HL-60/S4 treated with phorbol 12-myristate 13-acetate at 8.2 ng/mL for 4 days and 3 days (cell line): ENCODE measurements around the gene USP6NL.
"Not testable (repeated sequence)": the region's sequence is repeated elsewhere in the genome, so short reads cannot be mapped to it uniquely, and the experiment has no call there.

Source experiments
- in situ Hi-C: fragments of 300-500 bp; cut with MboI; formaldehyde crosslinking; loops from 2 replicates; pipeline ENCODE4 v1.15.0; 2022; ENCODE audit warnings: low sequenced_read_pairs

The USP6NL gene

DNA sequence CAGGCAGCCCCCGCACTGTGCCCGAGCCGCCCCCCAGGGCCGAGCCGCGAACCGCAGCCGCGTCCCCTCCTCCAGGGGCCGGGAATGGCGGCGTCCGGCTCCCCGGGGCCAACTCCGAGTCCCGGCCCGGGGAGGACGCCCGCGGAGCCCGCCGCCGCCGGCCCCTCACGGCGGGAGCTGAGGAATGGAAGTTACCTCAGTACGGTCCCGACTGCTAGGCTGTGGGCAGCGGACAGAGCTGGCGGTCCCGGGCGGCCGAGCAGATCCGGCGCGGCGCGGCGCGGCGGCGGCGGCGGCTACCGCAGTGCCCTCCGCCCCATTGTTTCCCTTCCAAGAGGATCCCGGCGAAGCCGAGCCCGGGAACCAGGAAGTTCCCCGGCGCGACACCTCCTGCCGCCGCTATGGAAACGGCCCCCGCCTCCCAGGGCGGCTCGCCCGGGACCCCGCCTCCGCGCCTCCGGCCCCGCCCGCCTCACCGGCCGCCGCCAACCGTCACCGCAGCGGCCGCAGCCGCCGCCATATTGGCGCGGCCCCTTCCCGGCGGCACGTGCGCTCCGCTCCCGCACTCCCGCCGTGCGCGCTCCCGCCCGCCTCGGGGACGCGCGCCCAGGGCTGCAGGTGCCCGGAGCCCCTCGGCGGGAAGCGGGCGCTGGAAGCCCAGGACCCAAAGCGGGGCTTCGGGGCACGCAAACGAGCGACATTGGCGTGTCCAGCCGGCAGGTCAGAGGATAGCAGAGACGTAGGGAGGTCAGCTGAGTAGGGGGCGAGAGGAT lies at the start of gene USP6NL:
Gene USP6NL, minus strand, starts transcription at position 403 of the 773 bp plus-strand sequence. CDS start 14,016 bp downstream, outside the sequence.
- in situ Hi-C loops, result no loop called here

DNA sequence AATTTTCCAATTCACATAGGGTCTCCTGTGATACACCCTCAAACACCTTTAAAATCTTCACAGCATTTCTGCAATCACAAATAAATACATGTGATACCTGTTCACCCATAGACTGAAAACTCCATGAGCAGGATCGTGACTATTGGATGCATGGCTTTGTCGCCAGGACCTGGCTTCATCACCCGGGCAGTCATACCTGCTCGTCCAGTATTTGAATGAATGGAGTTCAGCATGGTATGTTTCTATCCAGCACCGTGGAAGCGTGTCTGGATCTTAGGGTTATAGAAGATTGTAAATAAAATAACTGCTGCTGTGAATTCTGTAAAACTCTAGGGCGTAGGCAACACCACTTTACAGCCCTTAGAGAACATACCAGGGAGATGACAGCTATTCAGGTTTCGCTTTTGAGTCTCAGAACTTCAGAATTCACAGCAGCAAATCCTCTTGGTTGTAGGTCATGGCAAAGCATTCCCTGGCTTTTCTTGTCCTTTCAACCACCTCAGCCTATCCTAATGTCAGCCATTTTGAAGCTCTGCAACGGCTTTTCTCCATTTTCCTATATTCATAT lies 47.4 kb upstream of the USP6NL start:
- in situ Hi-C loops, result no loop called here

DNA sequence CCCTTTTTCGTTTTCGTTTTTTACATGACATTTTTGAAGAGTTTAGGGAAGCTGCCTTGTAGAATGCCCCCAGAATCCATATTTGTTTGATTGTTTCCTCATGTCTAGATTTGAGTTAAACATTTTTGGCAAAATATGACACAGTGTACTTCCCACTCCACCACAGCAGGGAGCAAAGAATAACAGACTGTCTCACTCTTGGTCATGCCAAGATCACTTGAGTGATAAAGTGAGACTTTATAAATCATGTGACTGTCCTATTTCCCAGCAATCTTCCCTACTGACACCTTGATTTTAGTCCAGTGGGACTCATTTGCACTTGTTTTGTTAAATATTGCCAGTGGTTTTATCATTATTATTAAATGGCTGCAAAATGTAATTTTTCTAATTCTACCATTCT lies 44.4 kb upstream of the USP6NL start:
- in situ Hi-C loops, result no loop called here

DNA sequence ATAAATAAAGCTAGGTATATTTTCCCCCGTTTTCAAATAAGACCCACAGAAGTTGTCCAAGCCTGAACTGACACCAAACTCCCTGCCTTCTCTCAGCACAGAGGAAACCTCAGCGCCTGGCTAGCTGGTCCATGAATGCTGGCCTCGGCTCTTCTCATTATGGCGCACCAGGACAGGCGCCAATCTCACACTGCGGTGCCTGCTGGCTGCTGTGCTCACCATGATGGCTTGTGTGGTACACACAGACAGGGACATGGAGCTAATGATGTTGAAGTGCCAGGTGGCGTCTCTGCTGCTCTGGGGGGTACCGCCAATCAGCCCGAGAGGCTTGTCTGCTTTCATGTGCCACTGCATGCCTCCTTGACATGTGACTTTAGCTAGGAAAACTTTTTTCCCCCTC lies 43.2 kb upstream of the USP6NL start:
- in situ Hi-C loops, result no loop called here

DNA sequence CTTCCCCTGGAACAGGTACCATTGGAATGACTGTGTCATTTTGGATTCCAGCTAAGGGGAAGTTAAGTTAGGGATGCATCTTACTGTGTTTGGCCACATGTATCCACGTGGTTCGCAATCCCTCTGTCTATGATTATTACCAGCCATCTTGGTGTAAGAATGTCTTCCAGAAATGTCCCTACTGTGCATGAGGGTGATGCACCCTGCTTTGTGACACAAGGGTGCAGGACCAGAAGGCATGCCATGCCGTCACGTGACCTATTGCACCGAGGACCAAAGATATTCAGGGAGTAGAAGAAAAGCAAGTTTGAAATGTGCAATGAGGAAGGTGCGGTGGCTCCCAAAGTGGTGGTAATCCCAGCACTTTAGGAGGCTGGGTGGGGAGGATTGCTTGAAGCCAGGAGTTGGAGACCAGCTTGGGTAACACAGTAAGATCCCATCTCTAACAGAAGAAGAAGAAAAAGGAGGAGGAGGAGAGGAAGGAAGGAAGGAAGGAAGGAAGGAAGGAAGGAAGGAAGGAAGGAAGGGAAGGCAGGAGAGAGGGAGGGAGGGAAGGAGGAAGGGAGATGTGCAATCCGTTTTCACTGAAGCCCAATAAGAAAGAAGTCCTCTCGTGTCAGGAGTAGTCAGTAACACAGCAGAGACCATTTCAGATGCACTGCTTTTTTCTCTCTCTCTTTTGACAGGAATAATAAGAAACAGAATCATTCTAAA lies 42.5 kb upstream of the USP6NL start:
- in situ Hi-C loops, result no loop called here

DNA sequence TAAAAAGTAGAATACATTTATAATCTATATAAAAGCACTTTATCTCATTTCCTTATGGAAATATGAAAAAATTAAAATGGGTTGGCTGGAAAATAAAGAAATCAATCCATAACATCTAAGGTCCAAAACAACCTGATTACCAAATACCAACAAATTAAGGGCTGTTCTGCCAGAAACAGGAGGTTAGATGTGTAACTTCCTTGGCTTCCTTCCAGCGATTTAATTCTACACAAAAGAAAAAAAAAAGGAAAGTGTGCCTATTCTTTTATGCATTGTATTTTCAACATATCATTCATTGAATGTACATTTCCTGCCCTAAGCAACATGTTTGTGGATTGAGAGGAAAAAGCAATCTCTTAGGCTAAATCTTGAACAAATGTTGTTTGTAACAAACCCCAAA lies 36.2 kb upstream of the USP6NL start:
- in situ Hi-C loops, result no loop called here

DNA sequence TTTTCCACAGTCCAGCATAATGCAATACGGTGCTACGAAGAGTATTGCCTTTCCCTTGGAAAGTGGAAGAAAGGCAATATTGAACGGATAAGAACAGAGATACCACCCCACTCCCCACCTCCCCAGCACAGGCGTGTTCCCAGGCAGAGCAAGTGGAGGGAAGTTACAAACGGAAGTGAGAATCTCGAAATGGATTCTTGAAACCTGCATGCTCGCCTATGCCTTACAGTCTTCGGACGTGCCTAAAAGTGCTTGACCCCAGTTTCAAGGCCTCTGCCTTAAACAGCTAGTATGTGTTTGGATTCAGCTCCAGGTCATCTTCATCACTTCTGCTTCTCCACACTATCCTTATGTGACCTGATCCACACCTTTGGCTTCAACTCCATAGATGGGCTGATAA lies 35.0 kb upstream of the USP6NL start:
- in situ Hi-C loops, result no loop called here

DNA sequence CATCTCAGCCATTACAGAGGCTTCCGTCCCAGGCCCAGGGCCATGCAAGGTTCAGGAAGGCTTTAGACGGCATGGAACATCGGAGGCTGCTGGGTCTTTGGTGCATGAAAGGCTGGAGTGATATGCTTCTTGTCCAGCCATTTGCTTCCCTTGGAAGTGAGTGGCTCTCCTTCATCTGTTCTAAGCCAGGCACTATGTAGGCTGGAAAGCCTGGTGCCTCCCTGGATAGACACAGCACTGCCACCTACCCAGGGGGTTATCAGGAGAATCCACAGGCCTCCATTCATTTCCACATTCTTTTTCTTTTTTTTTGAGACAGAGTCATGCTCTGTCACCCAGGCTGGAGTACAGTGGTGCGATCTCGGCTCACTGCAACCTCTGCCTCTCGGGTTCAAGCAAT lies 31.6 kb upstream of the USP6NL start:
- in situ Hi-C loops, result no loop called here

DNA sequence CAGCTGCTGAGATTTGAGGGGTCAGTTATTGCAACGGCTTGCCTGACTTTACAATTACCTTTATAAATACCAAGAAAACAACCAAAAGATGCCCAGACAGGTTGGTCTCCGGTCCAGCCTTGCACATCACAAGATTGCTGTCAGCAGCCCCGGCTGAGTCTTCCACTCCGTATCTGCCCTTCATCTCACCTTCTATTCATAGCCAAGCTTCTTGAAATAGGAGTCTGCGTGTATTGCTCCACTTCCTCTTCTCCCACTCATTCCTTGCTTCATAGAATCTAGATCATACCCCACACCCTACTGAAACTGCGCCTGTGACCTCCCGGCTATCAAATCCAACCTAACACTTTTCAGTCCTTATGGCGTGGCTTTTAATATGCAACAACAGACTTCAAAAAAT lies 31.1 kb upstream of the USP6NL start:
- in situ Hi-C loops, result no loop called here

DNA sequence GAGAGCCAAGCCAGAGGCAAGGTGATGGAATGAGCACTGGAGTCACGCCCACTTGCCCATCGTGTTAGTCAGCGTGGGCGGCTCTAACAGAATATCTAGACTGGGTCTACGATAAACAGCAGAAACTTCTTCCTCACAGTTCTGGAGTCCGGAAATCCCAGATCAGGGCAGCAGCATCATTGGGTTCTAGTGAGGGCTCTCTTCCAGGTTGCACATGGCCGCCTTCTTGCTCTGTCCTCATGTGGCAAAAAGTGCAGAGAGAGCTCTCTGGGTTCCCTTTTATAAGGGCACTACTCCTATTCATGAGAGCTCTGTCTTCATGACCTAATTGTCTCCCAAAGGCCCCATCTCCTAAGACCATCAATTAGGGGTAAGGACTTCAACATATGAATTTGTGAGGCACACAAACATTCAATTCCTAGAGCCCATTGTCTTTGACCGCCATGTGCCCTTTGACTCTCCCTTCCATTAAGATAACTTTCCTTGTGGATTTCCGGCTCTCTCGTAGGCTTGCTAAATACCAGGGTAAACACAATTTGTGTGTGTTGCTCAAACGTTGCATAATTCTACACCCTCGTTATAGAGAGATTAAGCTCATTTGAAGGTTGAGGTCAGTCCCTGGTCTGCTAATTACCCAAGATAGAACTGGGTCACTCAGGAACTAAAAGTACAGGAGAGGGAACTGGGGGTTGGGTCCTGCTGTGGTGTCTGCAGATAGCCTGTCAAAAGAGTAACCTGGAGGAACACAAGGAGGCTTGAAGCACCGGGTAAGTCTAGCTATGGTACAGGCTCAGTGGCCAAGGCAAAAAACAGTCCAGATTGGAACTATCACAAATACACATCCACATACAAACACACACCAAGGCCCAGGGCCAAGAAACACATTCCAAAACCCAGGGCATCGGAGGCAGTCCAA lies 28.7 kb upstream of the USP6NL start:
- in situ Hi-C loops, result no loop called here

DNA sequence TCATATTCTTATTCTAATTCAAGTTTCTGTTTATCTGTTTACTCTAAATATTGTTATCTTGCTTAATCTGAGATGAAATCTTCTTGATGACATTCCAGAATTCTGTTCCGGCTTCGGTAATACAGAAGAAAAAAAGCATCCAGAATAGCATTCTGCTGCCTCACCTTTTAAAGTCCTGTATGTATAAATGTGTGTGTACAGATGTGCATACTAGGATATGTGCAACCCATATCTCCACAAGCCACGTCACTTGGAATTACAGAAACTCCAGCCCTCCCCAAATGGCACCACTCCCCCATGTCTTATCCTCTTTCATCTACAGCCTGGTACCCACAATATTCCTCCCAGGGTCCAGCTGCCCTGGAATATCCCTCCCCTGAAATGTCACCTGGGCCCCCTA lies 27.9 kb upstream of the USP6NL start:
- in situ Hi-C loops, result no loop called here

DNA sequence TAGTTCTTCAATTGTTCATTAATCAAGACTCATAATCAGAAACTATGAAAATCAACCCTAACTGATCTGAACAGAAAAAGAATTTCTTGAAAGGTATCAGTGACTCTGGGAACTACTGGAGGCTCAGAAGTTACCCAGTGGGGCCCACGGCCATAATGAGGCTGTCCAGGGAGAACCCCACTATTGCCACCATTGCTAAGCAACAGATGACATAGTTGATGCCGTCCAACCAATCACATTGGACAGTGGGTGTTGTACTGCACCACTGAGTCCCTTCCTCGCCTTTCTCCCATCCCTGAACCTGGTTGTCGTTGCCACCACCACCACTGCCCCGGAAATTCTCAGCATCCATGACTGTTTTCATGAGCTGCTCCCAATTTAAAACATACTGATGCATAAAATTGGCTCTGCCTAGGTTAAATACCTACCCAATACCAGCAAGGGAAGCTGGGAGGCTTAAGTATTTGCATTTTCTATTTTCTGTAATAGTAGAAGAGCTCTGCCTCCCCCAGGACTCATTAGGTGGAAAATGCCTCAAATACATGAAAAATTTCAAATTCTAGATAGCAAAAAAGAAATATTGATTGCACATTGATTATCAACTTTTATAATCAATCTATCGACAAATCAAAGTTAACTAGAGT lies 26.7 kb upstream of the USP6NL start:
- in situ Hi-C loops, result no loop called here

DNA sequence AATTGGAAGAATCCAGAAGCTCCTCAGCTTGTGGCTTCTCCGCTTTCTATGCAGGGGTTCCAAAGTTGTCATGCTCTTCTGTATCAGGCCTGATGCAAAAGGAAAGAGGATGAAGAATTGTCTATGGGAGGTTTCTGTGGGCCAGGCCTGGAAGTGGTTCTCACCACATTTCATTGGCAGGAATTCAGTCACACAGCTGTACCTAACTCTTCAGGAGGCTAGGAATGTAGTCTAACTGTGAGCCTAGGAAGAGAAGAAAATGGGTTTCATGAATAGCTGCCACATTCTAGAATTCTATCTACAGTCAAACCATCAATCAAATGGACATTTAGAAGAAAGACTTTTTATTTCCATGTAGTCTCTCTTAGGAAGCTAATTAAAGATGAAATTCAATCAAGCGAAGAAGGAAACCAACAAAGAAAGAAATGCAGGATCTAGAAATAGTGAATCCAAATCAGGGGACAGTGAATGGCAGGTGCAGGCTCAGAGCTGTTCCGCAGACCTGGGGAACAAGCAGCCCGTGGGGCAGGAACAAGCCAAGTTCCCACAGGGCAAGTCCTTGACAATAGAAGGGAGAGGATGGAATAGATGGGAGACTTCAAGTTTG lies 25.4 kb upstream of the USP6NL start:
- in situ Hi-C loops, result no loop called here

DNA sequence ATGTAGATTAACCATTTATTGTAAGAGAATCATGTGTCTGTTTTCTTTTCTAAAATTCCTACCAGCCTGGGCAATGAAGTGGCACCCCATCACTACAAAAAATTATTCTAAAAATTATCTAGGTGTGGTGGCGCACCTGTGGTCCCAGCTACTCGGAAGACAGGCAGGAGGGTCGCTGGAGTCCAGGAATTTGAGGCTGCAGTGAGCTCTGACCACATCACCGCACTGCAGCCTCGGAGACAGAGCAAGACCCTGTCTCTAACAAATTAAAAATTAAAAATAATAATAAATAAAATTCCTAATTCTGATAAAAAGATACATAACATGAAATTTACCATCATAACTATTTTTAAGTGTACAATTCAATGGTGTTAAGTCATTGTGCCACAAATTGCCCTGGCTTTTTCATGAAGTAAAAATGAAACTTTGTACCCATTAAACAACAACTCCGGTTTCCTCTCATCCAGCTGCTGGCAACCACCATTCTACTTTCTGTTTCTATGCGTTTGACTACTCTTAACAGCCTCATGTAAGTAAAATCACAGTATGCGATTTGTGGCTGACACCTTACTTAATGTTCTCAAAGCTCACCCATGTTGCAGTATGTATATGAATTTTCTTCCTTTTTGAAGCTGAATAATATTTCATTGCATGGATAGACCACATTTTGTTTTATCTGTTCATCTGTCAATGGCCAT lies 20.6 kb upstream of the USP6NL start:
- in situ Hi-C loops, result no loop called here

DNA sequence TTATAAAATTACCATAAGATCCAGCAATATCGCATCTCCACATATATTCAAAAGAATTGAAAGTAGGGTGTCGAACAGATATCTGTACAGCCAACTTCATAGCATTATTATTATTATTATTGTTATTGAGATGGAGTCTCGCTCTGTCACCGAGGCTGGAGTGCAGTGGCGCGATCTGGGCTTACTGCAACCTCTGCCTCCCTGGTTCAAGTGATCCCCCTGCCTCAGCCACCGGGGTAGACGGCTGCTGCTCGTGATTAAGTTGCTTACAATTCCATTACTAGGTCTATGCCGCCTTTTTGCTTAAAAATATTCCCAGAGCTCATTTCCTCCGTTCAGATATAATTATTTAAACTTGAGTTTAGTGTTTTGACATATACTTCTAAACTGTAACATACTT lies 19.8 kb upstream of the USP6NL start:
- in situ Hi-C loops, result no loop called here

DNA sequence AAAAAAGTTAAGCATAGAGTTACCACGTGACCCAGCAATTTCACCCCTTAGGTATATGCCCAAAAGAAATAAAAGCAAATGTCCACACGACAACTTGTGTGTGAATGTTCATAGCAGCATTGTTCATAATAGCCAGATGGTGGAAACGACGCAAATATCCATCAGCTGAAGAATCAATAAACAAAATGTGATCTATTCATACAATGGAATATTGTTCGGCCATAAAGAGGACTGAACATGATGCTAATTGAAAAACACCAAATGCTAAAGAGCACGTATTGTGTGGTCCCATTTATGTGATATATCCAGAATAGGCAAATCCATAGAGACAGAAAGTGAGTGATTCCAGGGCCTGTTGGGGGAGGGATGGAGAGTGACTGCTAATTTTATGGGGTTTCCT lies 18.3 kb upstream of the USP6NL start:
- in situ Hi-C loops, result no loop called here

DNA sequence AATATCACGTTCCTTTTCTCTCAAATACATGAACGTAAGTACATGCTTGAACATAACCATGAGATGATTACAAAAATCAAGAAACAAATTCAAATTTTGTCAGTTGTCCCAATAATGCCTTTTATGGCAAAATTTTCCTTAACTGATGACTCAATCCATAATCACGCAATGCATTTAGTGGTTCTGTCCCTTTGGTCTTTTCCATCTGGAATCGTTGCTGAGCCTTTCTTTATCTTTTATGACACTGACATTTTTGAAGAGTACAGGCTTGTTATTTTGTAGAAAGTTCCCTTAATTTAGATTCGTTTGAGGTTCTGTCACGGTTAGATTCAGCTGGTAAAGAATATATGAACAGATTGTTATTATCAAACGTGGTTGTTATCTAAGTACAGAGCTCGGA lies 16.5 kb upstream of the USP6NL start:
- in situ Hi-C loops, result not testable (repeated sequence)

DNA sequence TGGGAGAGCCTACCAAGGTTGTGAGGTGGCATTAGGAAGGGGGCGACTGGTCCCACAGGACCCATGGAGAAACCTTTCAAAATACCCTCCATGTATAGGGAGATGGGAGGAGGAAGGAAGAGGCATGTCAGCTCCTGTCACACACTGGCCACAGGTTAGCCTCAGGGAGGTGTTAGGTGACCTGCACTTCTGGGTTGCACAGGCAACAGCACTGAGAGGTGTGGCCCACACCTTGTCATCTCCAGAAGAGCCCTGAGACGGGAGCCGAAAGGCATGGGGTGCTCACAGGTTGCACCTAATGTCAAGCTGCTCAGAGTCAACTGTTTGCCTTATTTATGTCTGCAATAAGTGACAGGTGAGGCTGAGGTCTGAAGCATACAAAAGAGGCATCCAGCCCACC lies 14.6 kb upstream of the USP6NL start:
- in situ Hi-C loops, result no loop called here

DNA sequence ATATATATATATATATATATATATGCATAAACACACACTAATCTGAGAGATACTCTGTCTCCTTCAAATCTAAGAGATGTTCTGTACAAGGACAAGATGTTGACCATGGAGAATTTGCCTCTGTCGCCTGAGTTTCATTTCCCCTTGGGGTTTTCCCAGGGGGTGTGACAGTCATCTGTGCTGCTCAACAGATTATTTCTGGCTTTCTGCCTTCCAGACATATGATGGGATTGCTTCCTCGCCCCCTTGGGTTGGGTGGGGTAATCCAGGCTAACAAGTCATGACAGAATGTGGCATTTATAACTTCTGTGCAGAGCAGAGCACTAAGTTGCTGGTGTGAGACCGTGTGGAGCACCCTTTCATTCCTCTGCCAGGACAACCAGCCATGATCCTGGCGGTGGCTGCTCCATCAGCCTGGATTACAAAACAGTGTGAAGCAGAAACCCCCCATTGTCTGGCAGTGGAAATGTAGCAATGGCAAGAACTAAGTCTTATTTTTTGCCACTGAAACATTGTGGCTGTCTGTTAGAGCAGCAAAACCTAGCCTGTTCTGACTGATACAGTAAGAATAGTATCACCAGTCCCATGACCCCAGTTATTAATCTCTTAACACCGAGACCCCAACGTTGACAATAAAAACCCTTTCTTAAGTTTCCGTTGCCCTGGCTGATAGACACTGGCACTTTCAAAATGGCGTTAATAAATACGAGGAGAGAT lies 13.7 kb upstream of the USP6NL start:
- in situ Hi-C loops, result no loop called here
